ENCODE data around the gene MYO15A. TPM values are rescaled to one million over a fixed set of nuclear protein-coding genes. Genes with fewer than 3 reads are reported as not detected.
A peak's percentile ranks its signal among the peaks of the same experiment; 100 is the strongest.

MYO15A gene
- total RNA-seq, 2 experiments from 2014 or later, result 0.98 to 1.4 TPM

DNA sequence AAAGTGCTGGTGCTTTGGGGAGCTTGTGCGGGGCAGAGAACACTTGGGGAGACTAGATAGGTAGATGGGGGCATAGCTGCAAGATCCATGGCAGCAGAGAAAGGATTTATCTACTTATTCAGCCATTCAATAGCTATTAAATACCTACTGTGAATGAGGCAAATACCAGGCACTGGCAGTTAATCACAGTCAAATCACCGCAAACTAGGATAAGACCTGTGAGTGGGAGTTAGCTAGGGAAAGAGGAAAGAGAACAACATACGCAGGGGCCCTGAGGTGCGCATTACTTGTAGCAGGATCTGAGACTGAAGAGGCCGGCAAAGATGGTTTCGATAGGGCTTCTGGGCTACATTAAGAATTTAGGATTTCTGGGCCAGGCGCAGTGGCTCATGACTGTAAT, 71.2 kb downstream of the MYO15A start:
- no peak overlapping the region for H3K27ac ChIP-seq (ENCODE audit: low read depth, low read length, poor library complexity, severe bottlenecking)
- CTCF ChIA-PET (ENCODE audit: unreplicated experiment), result no interaction called here
- POLR2A ChIA-PET, result interaction anchor here (0.7 kb wide), 2 partner anchors 11 to 80 kb away, joined by 5 to 9 read pairs; no protein-coding TSS in a partner anchor

DNA sequence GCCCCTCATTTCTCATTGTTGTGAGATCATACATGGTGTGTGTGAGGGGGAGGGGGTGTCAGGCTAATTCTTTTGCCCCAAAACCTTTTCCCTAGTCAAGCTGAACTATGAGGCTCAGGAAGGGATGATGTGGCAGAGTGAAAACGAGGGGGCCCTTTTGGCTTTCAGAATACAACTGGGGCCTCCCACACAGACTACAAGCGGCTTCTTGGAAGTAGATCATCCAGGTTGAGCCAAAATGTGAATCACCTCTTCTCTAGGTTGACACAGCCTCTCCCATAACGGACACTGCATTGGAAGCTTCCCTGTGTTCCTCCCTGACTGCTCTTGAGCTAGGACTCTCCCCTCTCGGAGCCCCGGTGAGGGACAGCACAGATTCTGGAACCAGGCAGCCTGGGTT, 72.8 kb downstream of the MYO15A start:
- ChIA-PET CTCF (ENCODE audit: unreplicated experiment) (no interaction called here), POLR2A (no interaction called here)
- Histone ChIP-seq H3K9me3 (ENCODE audit: low read length) (no peaks in the 10 kb centered on the region), H3K27ac (ENCODE audit: low read depth, low read length, poor library complexity, severe bottlenecking) (no peak overlapping the region), H3K9me2 (ENCODE audit: insufficient read depth, low read length) (no peaks in the 10 kb centered on the region), H3K4me3 (ENCODE audit: low read depth, low read length, poor library complexity, severe bottlenecking) (no peak overlapping the region), H3K4me1 (ENCODE audit: insufficient read depth, low read length, poor library complexity, severe bottlenecking) (peaks cover 14% of the 10 kb centered on the region), H3K79me2 (ENCODE audit: insufficient read depth, low read depth, low read length) (peaks cover 26% of the 10 kb centered on the region), H4K20me1 (ENCODE audit: insufficient read depth, low read length) (peaks cover 16% of the 10 kb centered on the region), H3K4me2 (ENCODE audit: low read length) (no peak overlapping the region), H3K36me3 (ENCODE audit: insufficient read depth, low read length) (peaks cover 18% of the 10 kb centered on the region), H2AFZ (ENCODE audit: low read length) (no peak overlapping the region)
- no peak for TF ChIP-seq EZH2phosphoT487 (IDR thresholded peaks at IDR 0.05; ENCODE audit: borderline replicate concordance, low read depth, low read length)
- TF ChIP-seq, protein P1, sequence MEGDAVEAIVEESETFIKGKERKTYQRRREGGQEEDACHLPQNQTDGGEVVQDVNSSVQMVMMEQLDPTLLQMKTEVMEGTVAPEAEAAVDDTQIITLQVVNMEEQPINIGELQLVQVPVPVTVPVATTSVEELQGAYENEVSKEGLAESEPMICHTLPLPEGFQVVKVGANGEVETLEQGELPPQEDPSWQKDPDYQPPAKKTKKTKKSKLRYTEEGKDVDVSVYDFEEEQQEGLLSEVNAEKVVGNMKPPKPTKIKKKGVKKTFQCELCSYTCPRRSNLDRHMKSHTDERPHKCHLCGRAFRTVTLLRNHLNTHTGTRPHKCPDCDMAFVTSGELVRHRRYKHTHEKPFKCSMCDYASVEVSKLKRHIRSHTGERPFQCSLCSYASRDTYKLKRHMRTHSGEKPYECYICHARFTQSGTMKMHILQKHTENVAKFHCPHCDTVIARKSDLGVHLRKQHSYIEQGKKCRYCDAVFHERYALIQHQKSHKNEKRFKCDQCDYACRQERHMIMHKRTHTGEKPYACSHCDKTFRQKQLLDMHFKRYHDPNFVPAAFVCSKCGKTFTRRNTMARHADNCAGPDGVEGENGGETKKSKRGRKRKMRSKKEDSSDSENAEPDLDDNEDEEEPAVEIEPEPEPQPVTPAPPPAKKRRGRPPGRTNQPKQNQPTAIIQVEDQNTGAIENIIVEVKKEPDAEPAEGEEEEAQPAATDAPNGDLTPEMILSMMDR (conservative IDR thresholded peaks at IDR 0.05; ENCODE audit: low read length), result no peak
- DNase-seq (ENCODE audit: low spot score), result no peak
- intact Hi-C loops (cut with micrococcal nuclease; ENCODE audit: unreplicated experiment), result no loop called here
- no TSS peak for BruUV-seq (replicated peaks)

More for the DNA sequence above, 71.2 kb downstream of the MYO15A start:
- no peak for TF ChIP-seq EZH2phosphoT487 (IDR thresholded peaks at IDR 0.05; ENCODE audit: borderline replicate concordance, low read depth, low read length)
- H3K36me3 ChIP-seq (ENCODE audit: insufficient read depth, low read length), result peaks cover 2% of the 10 kb centered on the region; the same call in 1 of the 2 replicates
- intact Hi-C loops (cut with micrococcal nuclease; ENCODE audit: unreplicated experiment), result no loop called here
- no peak overlapping the region for H2AFZ ChIP-seq (ENCODE audit: low read length)
- BruUV-seq (replicated peaks), result no TSS peak
- DNase-seq (ENCODE audit: low spot score), result no peak
- no peak overlapping the region for H3K4me3 ChIP-seq (ENCODE audit: low read depth, low read length, poor library complexity, severe bottlenecking)
- H3K4me2 ChIP-seq (ENCODE audit: low read length), result no peak overlapping the region
- H3K4me1 ChIP-seq (ENCODE audit: insufficient read depth, low read length, poor library complexity, severe bottlenecking), result peaks cover 21% of the 10 kb centered on the region
- peaks cover 10% of the 10 kb centered on the region for H3K79me2 ChIP-seq (ENCODE audit: insufficient read depth, low read depth, low read length)
- H3K9me3 ChIP-seq (ENCODE audit: low read length), result no peaks in the 10 kb centered on the region
- peaks cover under 1% of the 10 kb centered on the region; the same call in 1 of the 2 replicates for H4K20me1 ChIP-seq (ENCODE audit: insufficient read depth, low read length)
- no peaks in the 10 kb centered on the region for H3K9me2 ChIP-seq (ENCODE audit: insufficient read depth, low read length)

DNA sequence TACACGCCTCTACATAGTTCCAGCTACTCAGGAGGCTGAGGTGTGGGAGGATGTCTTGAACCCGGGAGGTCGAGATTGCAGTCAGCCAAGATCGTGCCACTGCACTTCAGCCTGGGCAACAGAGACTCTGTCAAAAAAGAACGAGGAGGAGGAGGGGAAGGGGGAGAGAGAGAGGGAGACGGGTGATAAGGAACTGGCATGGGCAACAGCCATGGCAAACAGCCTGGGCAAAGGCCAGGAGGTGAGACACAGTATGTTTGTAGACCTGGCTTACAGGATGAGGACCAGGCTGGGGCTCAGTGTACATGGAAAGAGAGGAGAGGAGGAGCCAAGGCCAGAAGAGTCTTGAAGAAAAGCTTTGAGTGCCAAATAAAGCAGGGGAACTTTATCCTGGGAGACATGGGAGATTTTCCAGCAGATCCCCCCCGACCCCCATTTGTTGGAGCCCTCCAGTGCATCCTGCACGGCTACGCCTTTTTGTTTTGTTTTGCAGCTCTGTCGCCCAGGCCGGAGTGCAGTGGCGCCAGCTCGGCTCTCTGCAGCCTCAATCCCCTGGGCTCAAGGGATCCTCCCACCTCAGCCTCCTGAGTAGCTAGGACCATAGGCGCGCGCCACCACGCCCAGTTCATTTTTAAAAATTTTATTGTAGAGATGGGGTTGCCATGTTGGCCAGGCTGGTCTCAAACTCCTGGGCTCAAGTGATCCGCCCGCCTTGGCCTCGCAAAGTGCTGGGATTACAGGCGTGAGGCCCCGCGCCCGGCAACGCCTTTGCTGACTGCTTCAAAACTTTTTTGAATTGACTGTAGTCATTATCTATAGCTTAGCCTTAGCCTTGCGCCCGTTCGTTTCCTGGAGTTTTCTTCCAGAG, 73.8 kb downstream of the MYO15A start:
- Histone ChIP-seq H2AFZ (ENCODE audit: low read length) (peak overlapping the region; percentile 88), H3K4me1 (ENCODE audit: insufficient read depth, low read length, poor library complexity, severe bottlenecking) (peaks cover 21% of the 10 kb centered on the region), H3K27ac (ENCODE audit: low read depth, low read length, poor library complexity, severe bottlenecking) (peak overlapping the region; percentile 93), H3K4me2 (ENCODE audit: low read length) (peak overlapping the region; percentile 75), H3K4me3 (ENCODE audit: low read depth, low read length, poor library complexity, severe bottlenecking) (peak overlapping the region; percentile 84), H3K36me3 (ENCODE audit: insufficient read depth, low read length) (peaks cover 27% of the 10 kb centered on the region), H4K20me1 (ENCODE audit: insufficient read depth, low read length) (peaks cover 26% of the 10 kb centered on the region), H3K9me3 (ENCODE audit: low read length) (no peaks in the 10 kb centered on the region), H3K79me2 (ENCODE audit: insufficient read depth, low read depth, low read length) (peaks cover 36% of the 10 kb centered on the region), H3K9me2 (ENCODE audit: insufficient read depth, low read length) (no peaks in the 10 kb centered on the region)
- TF ChIP-seq, protein P1 (conservative IDR thresholded peaks at IDR 0.05; ENCODE audit: low read length), result no peak
- TF ChIP-seq EZH2phosphoT487 (IDR thresholded peaks at IDR 0.05; ENCODE audit: borderline replicate concordance, low read depth, low read length), result no peak
- DNase-seq (ENCODE audit: low spot score), result no peak
- ChIA-PET POLR2A (interaction anchor here (0.7 to 1.4 kb wide), 2 partner anchors 25 to 59 kb away, joined by 5 to 6 read pairs; no protein-coding TSS in a partner anchor), CTCF (ENCODE audit: unreplicated experiment) (interaction anchor here (1.3 kb wide), 1 partner anchor 28 kb away, joined by 3 read pairs; no protein-coding TSS in a partner anchor)
- intact Hi-C loops (cut with micrococcal nuclease; ENCODE audit: unreplicated experiment), result loop anchor here (2.0 kb wide), 1 partner anchor 24 kb away; no protein-coding TSS in a partner anchor
- TSS peak; percentile 83 for BruUV-seq (replicated peaks)
